GM19438 (cell line): ENCODE data around the gene MRPL2.

Experiments
- ATAC-seq: cut with Tn5 transposase; IDR thresholded peaks from one replicate; pipeline ENCODE4 v1.9.1; 2021; ENCODE audit warnings: low read depth; ENCODE audit not compliant: unreplicated experiment

MRPL2 gene

DNA sequence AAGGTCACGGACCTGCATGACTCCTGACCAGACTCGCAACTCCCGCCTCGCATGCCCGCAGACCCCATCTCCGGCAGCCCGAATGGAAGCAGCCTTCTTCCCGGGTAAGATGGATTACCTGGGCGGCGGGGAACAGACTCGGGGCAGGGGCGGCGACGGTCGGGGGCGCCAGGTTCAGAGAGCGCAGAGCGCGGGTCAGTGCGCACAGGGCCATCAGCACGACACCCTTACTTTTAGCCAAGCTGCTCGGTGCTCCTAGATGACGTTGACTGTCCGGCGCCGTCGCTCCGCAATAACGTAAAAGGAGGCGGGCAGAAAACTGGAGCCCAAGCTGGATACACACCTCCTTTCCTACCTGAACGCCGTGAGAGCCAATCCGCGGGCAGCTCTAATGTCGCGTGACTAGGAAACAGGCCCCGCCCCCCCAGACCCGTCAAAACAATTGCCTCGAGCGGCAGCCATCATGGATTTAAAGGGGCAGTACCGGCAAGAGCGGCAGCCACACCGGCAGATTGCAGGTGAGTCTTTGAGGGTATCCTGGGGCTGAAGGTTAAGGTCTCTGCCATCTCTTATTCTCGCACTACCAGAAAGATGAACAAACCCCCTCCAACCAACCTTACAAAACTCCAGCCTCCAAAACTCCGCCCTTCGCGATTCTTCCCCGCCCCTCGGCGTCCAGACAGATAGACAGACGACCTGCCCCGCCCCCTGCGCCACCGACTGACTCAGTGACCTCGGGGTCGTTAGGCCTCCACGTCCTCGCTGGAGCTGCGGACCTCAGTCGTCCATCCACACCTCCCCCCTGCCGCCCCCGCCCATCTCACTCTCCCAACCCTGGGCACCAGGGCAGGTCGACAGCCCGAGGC lies at the start of gene MRPL2, which contains the start of gene KLC4:
TSS of gene MRPL2 (minus strand) at position 267 of the 866 bp plus-strand sequence. CDS start at position 214, 53 bp downstream.
TSS of gene KLC4 (plus strand) at position 464 of the 866 bp plus-strand sequence. CDS start 1,705 bp downstream, outside the sequence.
- peak; percentile 89 for ATAC-seq

GRCh38 chr6:43107344-43108062 lies 48.3 kb upstream of the MRPL2 start:
- ATAC-seq = no peak

- no peak for ATAC-seq
These were observed 46.4 kb upstream of the MRPL2 start for GRCh38 chr6:43105538-43106222.

DNA sequence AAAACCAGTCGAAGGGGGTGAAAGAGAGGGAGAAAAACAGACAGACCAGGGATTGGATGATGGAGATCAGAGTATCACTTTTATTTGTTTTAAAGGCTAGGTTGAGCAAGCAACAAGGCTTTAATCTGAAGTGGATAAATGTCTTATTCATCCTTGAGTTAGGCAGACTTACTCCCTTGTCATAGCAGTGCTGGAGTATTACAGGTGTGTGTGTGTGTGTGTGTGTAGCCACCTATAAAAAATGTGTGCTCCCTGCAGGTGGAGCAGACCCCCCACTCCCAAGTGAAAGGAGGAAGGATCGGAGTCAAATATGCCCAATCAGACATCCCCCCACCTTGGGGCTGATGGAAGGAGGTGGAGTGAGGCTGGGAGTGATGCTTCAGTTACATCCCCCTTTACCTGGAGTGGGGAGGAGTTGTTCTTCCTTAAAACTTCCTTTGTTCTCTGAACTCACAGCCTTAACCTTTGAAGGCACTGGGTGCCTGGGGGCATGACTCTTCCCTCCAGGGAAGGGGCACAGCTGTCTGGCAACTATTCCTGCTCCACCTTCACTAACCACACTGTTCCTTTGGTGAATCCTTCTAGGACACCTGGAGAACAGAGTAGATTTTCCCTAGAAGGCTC lies 44.1 kb upstream of the MRPL2 start:
- ATAC-seq = no peak

DNA sequence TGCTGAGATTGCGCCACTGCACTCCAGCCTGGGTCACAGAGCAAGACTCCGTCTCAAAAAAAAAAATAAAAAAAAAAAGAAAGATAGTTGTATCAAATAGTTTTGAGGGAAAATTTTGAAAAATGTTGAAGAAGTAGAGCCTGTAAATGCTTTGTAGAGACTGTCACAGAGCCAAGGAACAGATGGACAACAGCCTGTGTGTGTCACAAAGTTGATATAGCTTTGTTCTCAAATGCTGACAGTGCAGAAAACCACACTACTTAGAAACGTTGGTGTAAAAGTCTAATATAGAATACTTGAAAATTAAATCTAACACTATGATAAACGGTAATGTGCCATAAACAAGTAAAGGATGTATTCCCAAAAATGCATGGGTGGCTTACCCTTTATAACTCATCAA lies 42.3 kb upstream of the MRPL2 start:
- no peak for ATAC-seq

DNA sequence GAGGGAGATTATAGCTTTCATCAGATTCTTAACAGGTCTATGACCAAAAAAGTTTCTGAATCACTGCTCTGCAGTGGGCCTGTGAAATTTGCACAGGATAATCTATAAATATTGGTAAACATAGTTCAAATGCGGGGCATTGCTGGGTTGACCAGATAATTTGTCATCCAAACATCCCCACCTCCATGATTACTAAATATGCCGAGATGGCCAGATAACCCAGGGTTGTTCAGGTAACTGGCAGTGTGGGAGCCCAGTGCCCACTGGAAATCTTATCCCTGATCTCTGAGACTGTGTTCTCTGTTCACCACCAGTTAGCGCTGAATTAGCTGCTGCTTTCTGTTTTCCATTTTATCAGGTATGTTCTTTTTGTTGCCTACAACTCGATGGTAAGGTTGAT lies 38.3 kb upstream of the MRPL2 start:
- ATAC-seq = no peak

DNA sequence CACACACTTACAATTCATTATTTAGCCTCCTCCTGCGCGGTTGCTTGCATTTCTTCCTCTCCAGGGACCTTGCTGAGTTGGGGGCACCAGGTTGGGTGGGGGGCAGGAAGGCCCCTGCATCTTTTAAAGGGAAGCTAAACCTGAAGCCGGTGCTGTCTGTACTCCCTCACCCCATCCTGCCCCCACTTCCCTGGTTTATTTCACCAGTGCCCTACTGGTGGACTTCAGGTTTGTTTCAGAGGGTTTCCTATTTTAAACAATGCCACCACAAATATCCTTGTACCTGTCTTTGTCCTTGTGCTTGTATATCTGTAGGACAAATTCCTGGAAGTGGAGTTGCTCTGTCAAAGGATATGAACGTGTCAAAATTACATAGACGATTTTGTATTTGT lies 37.9 kb upstream of the MRPL2 start:
- no peak for ATAC-seq

- ATAC-seq = no peak
These were observed 37.3 kb upstream of the MRPL2 start for GRCh38 chr6:43096451-43097097.

- no peak for ATAC-seq
These were observed 36.7 kb upstream of the MRPL2 start for GRCh38 chr6:43095939-43096338.

GRCh38 chr6:43093436-43094289 lies 34.4 kb upstream of the MRPL2 start:
- ATAC-seq = no peak

DNA sequence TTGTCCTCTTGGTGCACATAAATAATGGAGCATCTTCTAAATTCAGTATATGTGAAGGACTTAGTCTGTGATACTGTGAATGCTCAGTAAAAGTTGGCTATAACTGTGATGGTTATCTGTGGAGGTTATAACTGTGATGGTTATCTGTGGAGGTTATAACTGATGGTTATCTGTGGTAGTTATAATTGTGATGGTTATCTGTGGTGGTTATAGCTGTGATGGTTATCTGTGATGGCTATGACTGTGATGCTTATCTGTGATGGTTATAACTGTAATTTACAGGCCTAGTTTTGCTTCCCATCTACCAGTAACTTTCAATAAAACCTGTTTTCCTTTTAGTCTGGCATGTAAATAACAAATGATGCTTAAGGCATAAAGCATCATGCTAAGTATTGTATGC lies 33.4 kb upstream of the MRPL2 start:
- no peak for ATAC-seq

GRCh38 chr6:43091436-43091991 lies 32.3 kb upstream of the MRPL2 start:
- ATAC-seq = no peak

DNA sequence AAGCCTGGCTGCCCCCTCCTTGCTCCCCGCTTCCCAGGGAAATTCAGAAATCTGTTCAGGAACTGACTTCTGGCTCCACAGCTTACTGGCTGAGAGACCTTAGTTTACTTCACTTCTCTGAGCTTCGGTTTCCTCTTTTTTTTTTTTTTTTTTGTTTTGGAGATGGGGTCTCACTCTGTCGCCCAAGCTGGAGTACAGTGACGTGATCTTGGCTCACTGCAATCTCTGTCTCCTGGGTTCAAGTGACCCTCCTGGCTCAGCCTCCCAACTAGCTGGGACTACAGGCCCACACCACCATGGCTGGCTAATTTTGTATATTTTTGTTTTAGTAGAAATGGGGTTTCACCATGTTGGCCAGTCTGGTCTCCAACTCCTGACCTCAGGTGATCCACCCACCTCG lies 31.8 kb upstream of the MRPL2 start:
- ATAC-seq = no peak

- no peak for ATAC-seq
These were observed 31.3 kb upstream of the MRPL2 start for GRCh38 chr6:43090559-43090956.

GRCh38 chr6:43089874-43090558 lies 30.8 kb upstream of the MRPL2 start:
- ATAC-seq = no peak

DNA sequence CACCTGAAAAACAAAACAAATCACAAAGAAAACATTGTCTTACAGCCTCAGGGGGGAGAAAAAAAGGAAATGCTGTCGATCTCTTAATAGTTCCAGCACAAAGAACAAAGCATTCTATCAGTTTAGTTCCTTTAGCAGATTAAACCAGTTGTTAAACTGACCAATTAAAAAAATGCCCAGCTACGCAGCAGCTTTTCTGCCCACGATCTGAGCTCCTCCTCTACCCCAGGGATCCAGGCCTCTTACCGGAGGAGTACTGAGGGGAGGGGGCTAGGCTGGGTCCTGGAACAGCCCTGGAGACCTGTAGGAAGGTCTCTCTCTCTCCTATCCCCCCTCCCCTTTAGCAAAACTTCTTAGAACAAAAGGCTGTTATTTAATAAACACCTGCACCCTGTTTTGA lies 30.2 kb upstream of the MRPL2 start:
- ATAC-seq = no peak

- ATAC-seq = no peak
These were observed 29.4 kb upstream of the MRPL2 start for GRCh38 chr6:43088654-43089056.

- no peak for ATAC-seq
These were observed 26.9 kb upstream of the MRPL2 start for GRCh38 chr6:43086022-43086658.
